SK-N-SH treated with all-trans-retinoic acid at 6 μM for 48 hours (cell line): ENCODE measurements around the gene CDYL.

Experiments
- ARNTL ChIP-seq: fragments of 450-650 bp; formaldehyde crosslinking; IDR thresholded peaks from 2 replicates; pipeline ENCODE4 v1.5.0; 2020; ENCODE audit warnings: low read depth, mild to moderate bottlenecking, moderate library complexity, borderline replicate concordance
- BACH2 ChIP-seq: fragments of 250-450 bp; sonication (Bioruptor Pico); IDR thresholded peaks from 2 replicates; pipeline ENCODE4 v1.9.0; 2021; ENCODE audit warnings: mild to moderate bottlenecking, borderline replicate concordance
- CREB5 ChIP-seq: fragments of 250-450 bp; sonication (Bioruptor Pico); IDR thresholded peaks from 2 replicates; pipeline ENCODE4 v1.5.1; 2020; ENCODE audit warnings: low read depth, mild to moderate bottlenecking, moderate library complexity
- OSR1 ChIP-seq: fragments of 250-450 bp; sonication (Bioruptor Pico); IDR thresholded peaks from 2 replicates; pipeline ENCODE4 v1.8.0; 2022; ENCODE audit warnings: moderate library complexity, mild to moderate bottlenecking, inconsistent platforms
- PATZ1 ChIP-seq: fragments of 250-450 bp; sonication (Bioruptor Pico); IDR thresholded peaks from 2 replicates; pipeline ENCODE4 v1.8.0; 2020; ENCODE audit warnings: mild to moderate bottlenecking, moderate library complexity, borderline replicate concordance
- TOX ChIP-seq: fragments of 250-450 bp; sonication (Bioruptor Pico); IDR thresholded peaks from 2 replicates; pipeline ENCODE4 v1.8.0; 2021; ENCODE audit warnings: mild to moderate bottlenecking, moderate library complexity, borderline replicate concordance
- ZFP3 ChIP-seq: fragments of 250-450 bp; sonication (Bioruptor Pico); IDR thresholded peaks from 2 replicates; pipeline ENCODE4 v1.5.0; 2020; ENCODE audit warnings: mild to moderate bottlenecking, moderate library complexity
- ZFP30 ChIP-seq: fragments of 450-650 bp; formaldehyde crosslinking; IDR thresholded peaks from 2 replicates; pipeline ENCODE4 v1.5.0; 2022; ENCODE audit warnings: mild to moderate bottlenecking, moderate library complexity
- ZNF565 ChIP-seq: fragments of 450-650 bp; formaldehyde crosslinking; conservative IDR thresholded peaks from 2 replicates; pipeline ENCODE4 v1.5.0; 2020; ENCODE audit warnings: low read depth, mild to moderate bottlenecking, moderate library complexity
- ZNF70 ChIP-seq: fragments of 450-650 bp; formaldehyde crosslinking; IDR thresholded peaks from 2 replicates; pipeline ENCODE4 v1.5.0; 2020; ENCODE audit warnings: mild to moderate bottlenecking, moderate library complexity

- no peak for TF ChIP-seq ZFP30
- TF ChIP-seq ZNF565 (CRISPR knock-in tag), result no peak
- TF ChIP-seq PATZ1 (CRISPR knock-in tag), result no peak
- no peak for TF ChIP-seq ZFP3 (CRISPR knock-in tag)
- TF ChIP-seq CREB5, result no peak
- no peak for TF ChIP-seq ZNF70 (CRISPR knock-in tag)
- TF ChIP-seq ARNTL (CRISPR knock-in tag), result no peak
- TF ChIP-seq OSR1 (CRISPR knock-in tag), result no peak
- no peak for TF ChIP-seq TOX (CRISPR knock-in tag)
- TF ChIP-seq BACH2 (CRISPR knock-in tag), result no peak
Measured at GRCh38 chr6:4743926-4744325, 32.3 kb upstream of the CDYL start.
